ENCODE data around the gene TLNRD1. TPM values are rescaled to one million over a fixed set of nuclear protein-coding genes. Genes with fewer than 3 reads are reported as not detected.

The TLNRD1 gene
- total RNA-seq, 1 experiment from 2014 or later = 19.3 TPM

DNA sequence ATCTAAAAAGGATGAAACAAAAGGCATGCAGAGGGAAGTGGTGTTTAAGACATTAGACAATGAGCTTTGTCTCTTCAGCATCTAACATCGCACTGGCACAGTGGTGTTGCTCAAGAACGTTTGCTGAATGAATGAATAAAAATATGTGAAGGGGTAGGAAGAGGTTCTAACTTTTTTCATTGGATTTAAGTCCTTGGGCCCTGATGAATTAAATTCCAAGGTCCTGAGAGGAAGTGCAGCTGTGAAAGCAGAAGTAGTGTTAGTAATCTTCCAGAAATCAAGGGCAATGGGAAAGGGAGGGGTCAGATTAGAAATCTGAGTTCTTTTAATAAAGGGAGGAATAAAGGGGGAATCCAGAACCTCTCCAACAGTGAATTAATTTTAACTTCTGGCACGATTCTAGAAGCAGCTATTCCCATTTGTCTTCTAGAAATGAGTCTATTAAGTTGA lies 29.6 kb downstream of the TLNRD1 start:
- Histone ChIP-seq H4K8ac (replicated peaks; ENCODE audit: insufficient read length, low read depth, low read length) (no peak overlapping the region), H3K18ac (ENCODE audit: insufficient read length, low read depth, low read length) (no peak overlapping the region), H3K23me2 (ENCODE audit: insufficient read length, low read depth, low read length, poor library complexity, severe bottlenecking) (no peaks in the 10 kb centered on the region), H3K27me3 (ENCODE audit: insufficient read depth, low read length) (no peaks in the 10 kb centered on the region), H3T11ph (ENCODE audit: low read length) (no peak overlapping the region), H2AK5ac (ENCODE audit: insufficient read length, low read length) (no peak overlapping the region), H2AFZ (ENCODE audit: low read length) (no peak overlapping the region), H3K4ac (ENCODE audit: low read depth, low read length) (no peak overlapping the region), H2BK15ac (ENCODE audit: low read depth, low read length) (no peak overlapping the region), H4K20me1 (ENCODE audit: control insufficient read depth, insufficient read depth, insufficient read length) (no peaks in the 10 kb centered on the region), H4K5ac (ENCODE audit: insufficient read length, low read depth, low read length) (no peak overlapping the region), H3K9ac (ENCODE audit: extremely low read depth, insufficient read length, low read length) (no peak overlapping the region), H3K79me1 (ENCODE audit: insufficient read depth, low read depth, low read length, poor library complexity, severe bottlenecking) (no peaks in the 10 kb centered on the region), H3K79me2 (ENCODE audit: insufficient read depth, low read length) (no peaks in the 10 kb centered on the region), H2BK120ac (ENCODE audit: low read depth, low read length, poor library complexity, severe bottlenecking) (no peak overlapping the region), H3K14ac (ENCODE audit: insufficient read depth, low read length) (no peak overlapping the region), H3K4me2 (ENCODE audit: insufficient read depth, insufficient read length, low read length) (no peak overlapping the region), H3K23ac (ENCODE audit: insufficient read length, low read depth, low read length) (no peak overlapping the region), H2BK12ac (ENCODE audit: insufficient read length, low read depth, low read length) (no peak overlapping the region), H3K56ac (ENCODE audit: insufficient read length, low read depth, low read length) (no peak overlapping the region), H3K9me3 (ENCODE audit: control insufficient read depth, low read depth, low read length) (no peaks in the 10 kb centered on the region), H4K91ac (ENCODE audit: insufficient read length, low read depth, low read length) (no peak overlapping the region), H2BK20ac (ENCODE audit: low read depth, low read length, poor library complexity, severe bottlenecking) (no peak overlapping the region), H2BK5ac (ENCODE audit: insufficient read length, low read length) (no peak overlapping the region), H3K27ac (ENCODE audit: insufficient read length, low read depth, low read length) (no peak overlapping the region), H3K4me1 (ENCODE audit: insufficient read depth, low read length) (no peaks in the 10 kb centered on the region)
- Mint-ChIP-seq H3K4me1 (peaks cover 7 to 9% of the 10 kb centered on the region in 2 experiments), H3K36me3 (ENCODE audit: insufficient read depth in 1 of 3, low read depth in 3 of 3) (peaks cover 0 to 13% (median 7%) of the 10 kb centered on the region in 3 experiments; a peak in 5 of 7 replicates), H3K9me3 (peaks cover 6 to 14% of the 10 kb centered on the region in 2 experiments), H3K27ac (no peak overlapping the region), H3K4me3 (no peak overlapping the region), H3K27me3 (ENCODE audit: low read depth) (peaks cover 3% of the 10 kb centered on the region; the same call in 1 of the 2 replicates)
- no peak for DNase-seq
- WGBS (ENCODE audit: extremely low coverage, insufficient read length, low lambda C conversion rate) = no CpG with 5 or more reads among the region's 3 CpGs
- TF ChIP-seq, protein P1, sequence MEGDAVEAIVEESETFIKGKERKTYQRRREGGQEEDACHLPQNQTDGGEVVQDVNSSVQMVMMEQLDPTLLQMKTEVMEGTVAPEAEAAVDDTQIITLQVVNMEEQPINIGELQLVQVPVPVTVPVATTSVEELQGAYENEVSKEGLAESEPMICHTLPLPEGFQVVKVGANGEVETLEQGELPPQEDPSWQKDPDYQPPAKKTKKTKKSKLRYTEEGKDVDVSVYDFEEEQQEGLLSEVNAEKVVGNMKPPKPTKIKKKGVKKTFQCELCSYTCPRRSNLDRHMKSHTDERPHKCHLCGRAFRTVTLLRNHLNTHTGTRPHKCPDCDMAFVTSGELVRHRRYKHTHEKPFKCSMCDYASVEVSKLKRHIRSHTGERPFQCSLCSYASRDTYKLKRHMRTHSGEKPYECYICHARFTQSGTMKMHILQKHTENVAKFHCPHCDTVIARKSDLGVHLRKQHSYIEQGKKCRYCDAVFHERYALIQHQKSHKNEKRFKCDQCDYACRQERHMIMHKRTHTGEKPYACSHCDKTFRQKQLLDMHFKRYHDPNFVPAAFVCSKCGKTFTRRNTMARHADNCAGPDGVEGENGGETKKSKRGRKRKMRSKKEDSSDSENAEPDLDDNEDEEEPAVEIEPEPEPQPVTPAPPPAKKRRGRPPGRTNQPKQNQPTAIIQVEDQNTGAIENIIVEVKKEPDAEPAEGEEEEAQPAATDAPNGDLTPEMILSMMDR (conservative IDR thresholded peaks at IDR 0.05) = no peak
